Hepatocyte (in vitro differentiated cells): ENCODE results near the gene C1orf56. TPM values are rescaled to one million over a fixed set of nuclear protein-coding genes. Genes with fewer than 3 reads are reported as not detected.

Experiments
- DNase-seq: peaks from one replicate; pipeline ENCODE4 v3.0.0-alpha.2; 2016; ENCODE audit warnings: low spot score
- H2AFZ ChIP-seq: fragments of 200-600 bp; sonication (generic); 2 replicates; pipeline ENCODE4 v1.6.0; 2016; ENCODE audit warnings: antibody characterized with exemption, mild to moderate bottlenecking
- H3K27ac ChIP-seq: fragments of 200-600 bp; sonication (generic); 2 replicates; pipeline ENCODE4 v1.5.1; 2016; ENCODE audit warnings: mild to moderate bottlenecking
- H3K27me3 ChIP-seq: fragments of 200-600 bp; sonication (generic); 2 replicates; pipeline ENCODE4 v1.6.1; 2016
- H3K36me3 ChIP-seq: fragments of 200-600 bp; sonication (generic); replicated peaks from 2 replicates; pipeline ENCODE4 v1.5.1; 2016; ENCODE audit warnings: low read depth; ENCODE audit not compliant: insufficient read depth
- H3K4me1 ChIP-seq: fragments of 200-600 bp; sonication (generic); 2 replicates; pipeline ENCODE4 v1.5.1; 2016; ENCODE audit warnings: mild to moderate bottlenecking, moderate library complexity; ENCODE audit not compliant: insufficient read depth
- H3K4me2 ChIP-seq: fragments of 200-600 bp; sonication (generic); 2 replicates; pipeline ENCODE4 v1.6.0; 2016
- H3K4me3 ChIP-seq: fragments of 200-600 bp; sonication (generic); 2 replicates; pipeline ENCODE4 v1.5.1; 2016; ENCODE audit warnings: mild to moderate bottlenecking
- H3K79me2 ChIP-seq: fragments of 200-600 bp; sonication (generic); 2 replicates; pipeline ENCODE4 v1.6.0; 2017; ENCODE audit warnings: mild to moderate bottlenecking
- H3K9me2 ChIP-seq: fragments of 200-600 bp; sonication (generic); replicated peaks from 2 replicates; pipeline ENCODE4 v1.6.0; 2017; ENCODE audit warnings: mild to moderate bottlenecking; ENCODE audit not compliant: insufficient read depth
- H3K9me3 ChIP-seq: fragments of 200-600 bp; sonication (generic); 2 replicates; pipeline ENCODE4 v1.5.1; 2016; ENCODE audit warnings: low read depth, mild to moderate bottlenecking
- H4K20me1 ChIP-seq: fragments of 200-600 bp; sonication (generic); 2 replicates; pipeline ENCODE4 v1.6.0; 2016; ENCODE audit warnings: mild to moderate bottlenecking; ENCODE audit not compliant: insufficient read depth, poor library complexity, severe bottlenecking
- CTCF ChIP-seq: fragments of 200-600 bp; sonication (generic); IDR thresholded peaks from 2 replicates; pipeline ENCODE4 v1.5.1; 2016; ENCODE audit warnings: antibody characterized with exemption, mild to moderate bottlenecking; ENCODE audit not compliant: poor library complexity
- EZH2 ChIP-seq: fragments of 200-600 bp; sonication (generic); IDR thresholded peaks from 2 replicates; pipeline ENCODE4 v1.6.1; 2016; ENCODE audit warnings: antibody characterized with exemption, mild to moderate bottlenecking, borderline replicate concordance
- EZH2phosphoT487 ChIP-seq: fragments of 200-600 bp; sonication (generic); IDR thresholded peaks from one replicate; pipeline ENCODE4 v1.6.1; 2018; ENCODE audit warnings: antibody characterized with exemption, mild to moderate bottlenecking, low read depth, moderate library complexity; ENCODE audit not compliant: unreplicated experiment, severe bottlenecking
- WGBS: methylation state at CpG from one replicate; pipeline ENCODE4 v1.1.6; 2016; ENCODE audit warnings: low lambda C conversion rate; ENCODE audit errors: missing lambda C conversion rate; 5-methylcytosine and 5-hydroxymethylcytosine counted together
- polyA plus RNA-seq: library from polyadenylated mRNA; unstranded; fragments of >200 nt; fragmentation: Nextera tagmentation; extraction: Ambion mirVana; gene quantifications from 2 replicates; pipeline ENCODE4 v1.2.1, GENCODE V29; 2016
- total RNA-seq: library from RNA; depleted of rRNA; stranded (reverse); fragments of >200 nt; gene quantifications from 2 replicates; pipeline ENCODE4 v1.2.3, GENCODE V29; 2014

C1orf56 gene
- total and polyA plus RNA-seq, 2 experiments from 2014 or later = 2.9 to 8.3 TPM

GRCh38 chr1:150999926-151000325 lies 47.6 kb upstream of the C1orf56 start:
- Histone ChIP-seq H3K4me2 (no peak overlapping the region), H3K4me1 (peaks cover 24% of the 10 kb centered on the region), H3K27ac (no peak overlapping the region), H3K27me3 (no peaks in the 10 kb centered on the region), H3K9me3 (no peaks in the 10 kb centered on the region), H3K4me3 (no peak overlapping the region), H3K79me2 (peaks cover 25% of the 10 kb centered on the region), H3K36me3 (no peaks in the 10 kb centered on the region), H3K9me2 (no peaks in the 10 kb centered on the region), H2AFZ (no peak overlapping the region), H4K20me1 (no peaks in the 10 kb centered on the region)
- 98% methylated on average over 2 of the region's 2 CpGs for WGBS
- TF ChIP-seq EZH2phosphoT487 = no peak
- TF ChIP-seq CTCF = no peak
- TF ChIP-seq EZH2 = no peak
- no peak for DNase-seq

- Histone ChIP-seq H3K4me3 (no peak overlapping the region), H4K20me1 (no peaks in the 10 kb centered on the region), H2AFZ (no peak overlapping the region), H3K9me2 (no peaks in the 10 kb centered on the region), H3K36me3 (no peaks in the 10 kb centered on the region), H3K4me1 (peaks cover 29% of the 10 kb centered on the region), H3K79me2 (peaks cover 30% of the 10 kb centered on the region), H3K27ac (no peak overlapping the region), H3K4me2 (no peak overlapping the region), H3K27me3 (no peaks in the 10 kb centered on the region), H3K9me3 (no peaks in the 10 kb centered on the region)
- no peak for DNase-seq
- TF ChIP-seq EZH2 = no peak
- no peak for TF ChIP-seq EZH2phosphoT487
- TF ChIP-seq CTCF = no peak
- 95% methylated on average over 3 of the region's 3 CpGs for WGBS
Observed at GRCh38 chr1:151000408-151000807, 47.1 kb upstream of the C1orf56 start.

GRCh38 chr1:151001602-151002001 lies 45.9 kb upstream of the C1orf56 start:
- H3K27ac ChIP-seq = no peak overlapping the region

More at GRCh38 chr1:151001602-151002001, 45.9 kb upstream of the C1orf56 start:
- Histone ChIP-seq H3K4me3 (no peak overlapping the region), H3K4me1 (peaks cover 31% of the 10 kb centered on the region), H3K79me2 (peaks cover 35% of the 10 kb centered on the region), H4K20me1 (no peaks in the 10 kb centered on the region), H3K9me3 (no peaks in the 10 kb centered on the region), H3K27me3 (no peaks in the 10 kb centered on the region), H3K4me2 (no peak overlapping the region), H3K9me2 (no peaks in the 10 kb centered on the region), H3K36me3 (no peaks in the 10 kb centered on the region), H2AFZ (no peak overlapping the region)
- WGBS = 91% methylated on average over 4 of the region's 4 CpGs
- no peak for DNase-seq
- no peak for TF ChIP-seq EZH2phosphoT487
- no peak for TF ChIP-seq EZH2
- TF ChIP-seq CTCF = no peak
